GM12891 (cell line): ENCODE data around the gene JAZF1.

Experiments
- POLR2A ChIP-seq: IDR thresholded peaks from 2 replicates; pipeline ENCODE4 v1.6.1; 2011; ENCODE audit warnings: low read depth, low read length, control low read depth
- SPI1 ChIP-seq: IDR thresholded peaks from 2 replicates; pipeline ENCODE4 v1.6.1; 2011; ENCODE audit warnings: low read depth, low read length, control low read depth
- TAF1 ChIP-seq: IDR thresholded peaks from 2 replicates; pipeline ENCODE4 v1.6.1; 2011; ENCODE audit warnings: low read depth, low read length, control low read depth

DNA sequence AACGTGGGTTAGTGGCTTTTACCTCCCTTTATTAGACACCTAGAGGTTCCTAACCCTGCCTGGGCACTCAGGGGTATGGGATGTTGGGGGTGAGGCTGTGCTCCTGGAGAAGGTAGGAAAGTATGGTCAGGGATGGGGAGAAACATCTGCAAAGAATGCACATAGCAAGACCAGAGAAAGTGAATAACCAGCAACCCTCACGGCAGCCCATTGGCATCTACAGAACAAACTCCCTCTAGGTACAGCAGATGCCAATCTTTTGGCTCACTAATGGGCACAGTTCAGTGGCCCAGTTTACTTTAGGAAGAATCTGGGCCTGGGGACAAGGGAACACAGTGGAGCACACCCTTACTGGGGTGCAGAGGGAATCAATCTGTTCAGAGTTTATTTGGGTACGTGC, 143.9 kb downstream of the JAZF1 start:
- TF ChIP-seq SPI1 = no peak
- TF ChIP-seq POLR2A = no peak
- no peak for TF ChIP-seq TAF1
